Hepatocyte (in vitro differentiated cells): ENCODE results near the gene HSD3B7. TPM values are rescaled to one million over a fixed set of nuclear protein-coding genes. Genes with fewer than 3 reads are reported as not detected.

ENCODE experiments used
- DNase-seq: peaks from one replicate; pipeline ENCODE4 v3.0.0-alpha.2; 2016; ENCODE audit warnings: low spot score
- H2AFZ ChIP-seq: fragments of 200-600 bp; sonication (generic); 2 replicates; pipeline ENCODE4 v1.6.0; 2016; ENCODE audit warnings: antibody characterized with exemption, mild to moderate bottlenecking
- H3K27ac ChIP-seq: fragments of 200-600 bp; sonication (generic); 2 replicates; pipeline ENCODE4 v1.5.1; 2016; ENCODE audit warnings: mild to moderate bottlenecking
- H3K27me3 ChIP-seq: fragments of 200-600 bp; sonication (generic); 2 replicates; pipeline ENCODE4 v1.6.1; 2016
- H3K36me3 ChIP-seq: fragments of 200-600 bp; sonication (generic); replicated peaks from 2 replicates; pipeline ENCODE4 v1.5.1; 2016; ENCODE audit warnings: low read depth; ENCODE audit not compliant: insufficient read depth
- H3K4me1 ChIP-seq: fragments of 200-600 bp; sonication (generic); 2 replicates; pipeline ENCODE4 v1.5.1; 2016; ENCODE audit warnings: mild to moderate bottlenecking, moderate library complexity; ENCODE audit not compliant: insufficient read depth
- H3K4me2 ChIP-seq: fragments of 200-600 bp; sonication (generic); 2 replicates; pipeline ENCODE4 v1.6.0; 2016
- H3K4me3 ChIP-seq: fragments of 200-600 bp; sonication (generic); 2 replicates; pipeline ENCODE4 v1.5.1; 2016; ENCODE audit warnings: mild to moderate bottlenecking
- H3K79me2 ChIP-seq: fragments of 200-600 bp; sonication (generic); 2 replicates; pipeline ENCODE4 v1.6.0; 2017; ENCODE audit warnings: mild to moderate bottlenecking
- H3K9me2 ChIP-seq: fragments of 200-600 bp; sonication (generic); replicated peaks from 2 replicates; pipeline ENCODE4 v1.6.0; 2017; ENCODE audit warnings: mild to moderate bottlenecking; ENCODE audit not compliant: insufficient read depth
- H3K9me3 ChIP-seq: fragments of 200-600 bp; sonication (generic); 2 replicates; pipeline ENCODE4 v1.5.1; 2016; ENCODE audit warnings: low read depth, mild to moderate bottlenecking
- H4K20me1 ChIP-seq: fragments of 200-600 bp; sonication (generic); 2 replicates; pipeline ENCODE4 v1.6.0; 2016; ENCODE audit warnings: mild to moderate bottlenecking; ENCODE audit not compliant: insufficient read depth, poor library complexity, severe bottlenecking
- CTCF ChIP-seq: fragments of 200-600 bp; sonication (generic); IDR thresholded peaks from 2 replicates; pipeline ENCODE4 v1.5.1; 2016; ENCODE audit warnings: antibody characterized with exemption, mild to moderate bottlenecking; ENCODE audit not compliant: poor library complexity
- EZH2 ChIP-seq: fragments of 200-600 bp; sonication (generic); IDR thresholded peaks from 2 replicates; pipeline ENCODE4 v1.6.1; 2016; ENCODE audit warnings: antibody characterized with exemption, mild to moderate bottlenecking, borderline replicate concordance
- EZH2phosphoT487 ChIP-seq: fragments of 200-600 bp; sonication (generic); IDR thresholded peaks from one replicate; pipeline ENCODE4 v1.6.1; 2018; ENCODE audit warnings: antibody characterized with exemption, mild to moderate bottlenecking, low read depth, moderate library complexity; ENCODE audit not compliant: unreplicated experiment, severe bottlenecking
- WGBS: methylation state at CpG from one replicate; pipeline ENCODE4 v1.1.6; 2016; ENCODE audit warnings: low lambda C conversion rate; ENCODE audit errors: missing lambda C conversion rate; 5-methylcytosine and 5-hydroxymethylcytosine counted together
- polyA plus RNA-seq: library from polyadenylated mRNA; unstranded; fragments of >200 nt; fragmentation: Nextera tagmentation; extraction: Ambion mirVana; gene quantifications from 2 replicates; pipeline ENCODE4 v1.2.1, GENCODE V29; 2016
- total RNA-seq: library from RNA; depleted of rRNA; stranded (reverse); fragments of >200 nt; gene quantifications from 2 replicates; pipeline ENCODE4 v1.2.3, GENCODE V29; 2014

HSD3B7 gene
- total and polyA plus RNA-seq, 2 experiments from 2014 or later: 17.5 to 20.8 TPM

DNA sequence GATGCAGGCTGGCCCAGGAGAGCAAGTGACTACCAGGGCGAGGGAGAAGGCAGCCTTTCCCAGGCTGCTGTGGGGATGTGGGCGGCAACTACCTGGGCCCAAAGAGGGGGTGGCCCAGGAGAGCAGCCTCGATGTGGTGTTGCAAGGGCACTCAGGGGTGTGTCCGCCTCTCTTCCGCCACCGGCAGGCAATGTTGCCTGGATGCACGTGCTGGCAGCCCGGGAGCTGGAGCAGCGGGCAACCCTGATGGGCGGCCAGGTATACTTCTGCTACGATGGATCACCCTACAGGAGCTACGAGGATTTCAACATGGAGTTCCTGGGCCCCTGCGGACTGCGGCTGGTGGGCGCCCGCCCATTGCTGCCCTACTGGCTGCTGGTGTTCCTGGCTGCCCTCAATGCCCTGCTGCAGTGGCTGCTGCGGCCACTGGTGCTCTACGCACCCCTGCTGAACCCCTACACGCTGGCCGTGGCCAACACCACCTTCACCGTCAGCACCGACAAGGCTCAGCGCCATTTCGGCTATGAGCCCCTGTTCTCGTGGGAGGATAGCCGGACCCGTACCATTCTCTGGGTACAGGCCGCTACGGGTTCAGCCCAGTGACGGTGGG lies 2.7 kb downstream of the HSD3B7 start:
- Histone ChIP-seq H3K27me3 (no peaks in the 10 kb centered on the region), H4K20me1 (no peaks in the 10 kb centered on the region), H3K9me3 (no peaks in the 10 kb centered on the region), H2AFZ (no peak overlapping the region), H3K4me2 (no peak overlapping the region), H3K9me2 (no peaks in the 10 kb centered on the region), H3K79me2 (no peaks in the 10 kb centered on the region), H3K4me1 (peaks cover 6% of the 10 kb centered on the region), H3K27ac (no peak overlapping the region), H3K36me3 (no peaks in the 10 kb centered on the region), H3K4me3 (no peak overlapping the region)
- TF ChIP-seq EZH2phosphoT487 (no peak), EZH2 (no peak), CTCF (no peak)
- no peak for DNase-seq
- 95% methylated on average over 30 of the region's 30 CpGs for WGBS

GRCh38 chr16:30989469-30990047 lies 4.6 kb downstream of the HSD3B7 start:
- 97% methylated on average over 21 of the region's 23 CpGs for WGBS
- H3K9me2 ChIP-seq: no peaks in the 10 kb centered on the region
- no peaks in the 10 kb centered on the region for H3K9me3 ChIP-seq
- DNase-seq: no peak
- no peak for TF ChIP-seq CTCF
- no peak for TF ChIP-seq EZH2phosphoT487
- TF ChIP-seq EZH2: no peak
- H3K27me3 ChIP-seq: no peaks in the 10 kb centered on the region
- no peaks in the 10 kb centered on the region for H3K36me3 ChIP-seq
- H3K79me2 ChIP-seq: no peaks in the 10 kb centered on the region
- H3K4me1 ChIP-seq: peaks cover 6% of the 10 kb centered on the region
- no peak overlapping the region for H3K4me3 ChIP-seq
- no peak overlapping the region for H3K4me2 ChIP-seq
- no peak overlapping the region for H3K27ac ChIP-seq
- no peaks in the 10 kb centered on the region for H4K20me1 ChIP-seq
- no peak overlapping the region for H2AFZ ChIP-seq

- no peaks in the 10 kb centered on the region for H3K36me3 ChIP-seq
- no peaks in the 10 kb centered on the region for H3K9me2 ChIP-seq
- no peak overlapping the region for H3K4me3 ChIP-seq
- H3K27ac ChIP-seq: no peak overlapping the region
- TF ChIP-seq CTCF (no peak), EZH2 (no peak), EZH2phosphoT487 (no peak)
- no peak for DNase-seq
- no peak overlapping the region for H3K4me2 ChIP-seq
- H3K79me2 ChIP-seq: no peaks in the 10 kb centered on the region
- 81% methylated on average over 12 of the region's 12 CpGs for WGBS
- H3K9me3 ChIP-seq: no peaks in the 10 kb centered on the region
- H2AFZ ChIP-seq: no peak overlapping the region
- peaks cover 5% of the 10 kb centered on the region for H3K4me1 ChIP-seq
- no peaks in the 10 kb centered on the region for H3K27me3 ChIP-seq
- no peaks in the 10 kb centered on the region for H4K20me1 ChIP-seq
Observed at GRCh38 chr16:30990105-30990504, 5.1 kb downstream of the HSD3B7 start.
